ENCODE measurements around the gene UBA5. TPM values are rescaled to one million over a fixed set of nuclear protein-coding genes. Genes with fewer than 3 reads are reported as not detected.

UBA5 gene
- total RNA-seq, 2 experiments from 2014 or later: 35.4 to 39.2 TPM

DNA sequence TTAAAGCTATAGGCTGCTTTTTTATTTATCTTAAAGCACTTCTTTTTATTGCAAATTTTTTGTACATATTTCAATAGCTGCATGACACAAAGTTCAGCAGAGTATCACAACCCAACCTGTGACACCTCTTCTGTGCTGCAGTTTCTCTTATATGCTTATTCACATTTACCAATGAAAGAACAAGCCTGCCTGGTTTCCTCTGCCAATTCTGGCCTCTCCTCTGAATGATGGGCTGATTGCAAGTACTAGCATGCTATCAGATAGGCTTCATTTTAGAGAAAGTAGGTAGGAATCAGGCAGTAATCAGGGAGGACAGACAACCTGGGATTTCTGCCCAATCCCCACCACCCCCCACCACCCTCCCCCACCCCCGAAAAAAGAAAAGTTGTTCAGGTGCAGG lies 36.5 kb upstream of the UBA5 start:
- no peak overlapping the region for H3K4me3 ChIP-seq (ENCODE audit: low read length)
- Mint-ChIP-seq H3K4me3 (no peak overlapping the region), H3K27ac (no peak overlapping the region), H3K4me1 (ENCODE audit: low read depth) (peaks cover 27% of the 10 kb centered on the region), H3K27me3 (no peaks in the 10 kb centered on the region), H3K9me3 (no peaks in the 10 kb centered on the region), H3K36me3 (ENCODE audit: low read depth) (peaks cover 55% of the 10 kb centered on the region)
- H3K9me3 ChIP-seq (ENCODE audit: control insufficient read depth in 1 of 2, insufficient read depth in 1 of 2, low read length in 2 of 2): no peaks in the 10 kb centered on the region
- DNase-seq: no peak
- H3K36me3 ChIP-seq (ENCODE audit: insufficient read depth, low read length): peaks cover 26% of the 10 kb centered on the region
- no peaks in the 10 kb centered on the region for H3K27me3 ChIP-seq (ENCODE audit: control insufficient read depth in 1 of 2, insufficient read depth in 2 of 2, low read length in 2 of 2)
- TF ChIP-seq, protein P1, sequence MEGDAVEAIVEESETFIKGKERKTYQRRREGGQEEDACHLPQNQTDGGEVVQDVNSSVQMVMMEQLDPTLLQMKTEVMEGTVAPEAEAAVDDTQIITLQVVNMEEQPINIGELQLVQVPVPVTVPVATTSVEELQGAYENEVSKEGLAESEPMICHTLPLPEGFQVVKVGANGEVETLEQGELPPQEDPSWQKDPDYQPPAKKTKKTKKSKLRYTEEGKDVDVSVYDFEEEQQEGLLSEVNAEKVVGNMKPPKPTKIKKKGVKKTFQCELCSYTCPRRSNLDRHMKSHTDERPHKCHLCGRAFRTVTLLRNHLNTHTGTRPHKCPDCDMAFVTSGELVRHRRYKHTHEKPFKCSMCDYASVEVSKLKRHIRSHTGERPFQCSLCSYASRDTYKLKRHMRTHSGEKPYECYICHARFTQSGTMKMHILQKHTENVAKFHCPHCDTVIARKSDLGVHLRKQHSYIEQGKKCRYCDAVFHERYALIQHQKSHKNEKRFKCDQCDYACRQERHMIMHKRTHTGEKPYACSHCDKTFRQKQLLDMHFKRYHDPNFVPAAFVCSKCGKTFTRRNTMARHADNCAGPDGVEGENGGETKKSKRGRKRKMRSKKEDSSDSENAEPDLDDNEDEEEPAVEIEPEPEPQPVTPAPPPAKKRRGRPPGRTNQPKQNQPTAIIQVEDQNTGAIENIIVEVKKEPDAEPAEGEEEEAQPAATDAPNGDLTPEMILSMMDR (IDR thresholded peaks at IDR 0.05): no peak
- ChIA-PET POLR2A (no interaction called here), CTCF (no interaction called here)
- H3K27ac ChIP-seq (ENCODE audit: low read depth in 1 of 2, low read length in 2 of 2): no peak overlapping the region
- intact Hi-C loops (cut with DNase I, micrococcal nuclease): no loop called here
- no peak for ATAC-seq (ENCODE audit: poor library complexity)
- no peaks in the 10 kb centered on the region for H3K4me1 ChIP-seq (ENCODE audit: insufficient read depth, low read length)

DNA sequence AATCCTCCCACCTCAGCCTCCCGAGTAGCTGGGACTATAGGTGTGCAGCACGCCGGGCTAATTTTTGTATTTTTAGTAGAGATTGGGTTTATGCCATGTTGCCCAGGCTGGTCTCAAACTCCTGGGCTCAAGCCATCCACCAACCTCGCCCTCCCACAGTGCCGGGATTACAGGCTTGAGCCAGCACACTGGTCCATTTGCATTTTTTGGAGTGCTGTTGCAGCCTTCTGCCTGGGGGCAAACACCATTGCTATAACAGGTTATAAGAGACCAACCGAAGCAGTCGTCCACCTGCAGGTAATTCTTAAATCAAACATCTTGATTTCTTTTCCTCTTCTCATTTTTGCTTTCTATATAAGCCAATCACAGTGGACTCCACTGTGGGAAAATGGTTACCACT lies 35.3 kb upstream of the UBA5 start:
- intact Hi-C loops (cut with DNase I, micrococcal nuclease): no loop called here
- POLR2A ChIA-PET: no interaction called here
- Mint-ChIP-seq H3K27me3 (no peaks in the 10 kb centered on the region), H3K27ac (no peak overlapping the region), H3K9me3 (no peaks in the 10 kb centered on the region), H3K4me3 (no peak overlapping the region), H3K4me1 (ENCODE audit: low read depth) (peaks cover 27% of the 10 kb centered on the region), H3K36me3 (ENCODE audit: low read depth) (peaks cover 62% of the 10 kb centered on the region)
- Histone ChIP-seq H3K36me3 (ENCODE audit: insufficient read depth, low read length) (peaks cover 26% of the 10 kb centered on the region), H3K27me3 (ENCODE audit: control insufficient read depth in 1 of 2, insufficient read depth in 2 of 2, low read length in 2 of 2) (no peaks in the 10 kb centered on the region), H3K9me3 (ENCODE audit: control insufficient read depth in 1 of 2, insufficient read depth in 1 of 2, low read length in 2 of 2) (no peaks in the 10 kb centered on the region), H3K4me1 (ENCODE audit: insufficient read depth, low read length) (no peaks in the 10 kb centered on the region), H3K4me3 (ENCODE audit: low read length) (no peak overlapping the region), H3K27ac (ENCODE audit: low read depth in 1 of 2, low read length in 2 of 2) (no peak overlapping the region)
- no peak for ATAC-seq (ENCODE audit: poor library complexity)
- CTCF ChIA-PET: no interaction called here
- TF ChIP-seq, protein P1 (IDR thresholded peaks at IDR 0.05): no peak
- no peak for DNase-seq

DNA sequence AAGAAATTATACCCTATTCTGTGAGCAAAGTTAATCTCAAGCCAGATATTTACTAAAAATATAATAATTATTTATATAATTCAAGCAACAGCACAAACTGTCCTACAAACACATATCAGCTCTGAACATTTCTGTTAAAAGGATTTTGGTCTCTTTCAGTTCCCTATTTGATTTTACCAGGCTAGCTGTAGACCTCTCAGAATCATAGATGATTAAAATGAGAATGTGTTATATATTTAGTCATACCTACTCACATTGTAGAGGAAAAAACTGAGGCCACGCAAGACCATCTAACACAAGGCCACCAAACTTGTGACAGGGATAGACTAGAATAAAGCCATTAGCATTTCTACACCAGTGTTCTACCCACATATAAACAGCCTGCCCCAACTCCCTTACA lies 34.5 kb upstream of the UBA5 start:
- H3K9me3 Mint-ChIP-seq: no peaks in the 10 kb centered on the region
- peaks cover 27% of the 10 kb centered on the region for H3K4me1 Mint-ChIP-seq (ENCODE audit: low read depth)
- Histone ChIP-seq H3K27ac (ENCODE audit: low read depth in 1 of 2, low read length in 2 of 2) (no peak overlapping the region), H3K27me3 (ENCODE audit: control insufficient read depth in 1 of 2, insufficient read depth in 2 of 2, low read length in 2 of 2) (no peaks in the 10 kb centered on the region), H3K4me1 (ENCODE audit: insufficient read depth, low read length) (no peaks in the 10 kb centered on the region), H3K36me3 (ENCODE audit: insufficient read depth, low read length) (peaks cover 26% of the 10 kb centered on the region), H3K9me3 (ENCODE audit: control insufficient read depth in 1 of 2, insufficient read depth in 1 of 2, low read length in 2 of 2) (no peaks in the 10 kb centered on the region), H3K4me3 (ENCODE audit: low read length) (no peak overlapping the region)
- H3K27me3 Mint-ChIP-seq: no peaks in the 10 kb centered on the region
- DNase-seq (no peak), ATAC-seq (ENCODE audit: poor library complexity) (no peak)
- POLR2A ChIA-PET: no interaction called here
- CTCF ChIA-PET: no interaction called here
- intact Hi-C loops (cut with DNase I, micrococcal nuclease): no loop called here
- no peak overlapping the region for H3K27ac Mint-ChIP-seq
- H3K4me3 Mint-ChIP-seq: no peak overlapping the region
- peaks cover 62% of the 10 kb centered on the region for H3K36me3 Mint-ChIP-seq (ENCODE audit: low read depth)
- TF ChIP-seq, protein P1 (IDR thresholded peaks at IDR 0.05): no peak
